HCT116 (cell line): ENCODE results near the gene SERPINF2.

Source experiments
- CTCF ChIP-seq, 3 experiments: fragments of 200-600 bp in 1 of 3; sonication (generic) in 1 of 3; IDR thresholded peaks in 2 of 3; conservative IDR thresholded peaks in 1 of 3; 2 replicates each; pipeline ENCODE4 v1.5.1; 2012 to 2017; ENCODE audit warnings: low read depth in 2 of 3, low read length in 2 of 3, antibody characterized with exemption in 1 of 3, borderline replicate concordance in 1 of 3, control low read depth in 1 of 3, mild to moderate bottlenecking in 1 of 3, mixed read lengths in 1 of 3, mixed run types in 1 of 3, moderate library complexity in 1 of 3; ENCODE audit not compliant: insufficient read depth in 1 of 3
- EZH2 ChIP-seq: fragments of 200-600 bp; sonication (generic); IDR thresholded peaks from 2 replicates; pipeline ENCODE4 v1.6.1; 2017; ENCODE audit warnings: antibody characterized with exemption, mixed run types
- MAX ChIP-seq: IDR thresholded peaks from 2 replicates; pipeline ENCODE4 v1.6.1; 2012
- POLR2A ChIP-seq: IDR thresholded peaks from 2 replicates; pipeline ENCODE4 v1.7.0; 2011; ENCODE audit warnings: borderline replicate concordance; ENCODE audit not compliant: insufficient read depth, insufficient read length; ENCODE audit errors: extremely low read depth
- SIN3A ChIP-seq: IDR thresholded peaks from 2 replicates; pipeline ENCODE4 v1.6.1; 2012; ENCODE audit warnings: low read depth
- ZBTB33 ChIP-seq: IDR thresholded peaks from 2 replicates; pipeline ENCODE4 v1.6.1; 2011; ENCODE audit warnings: mild to moderate bottlenecking, low read length, moderate library complexity; ENCODE audit not compliant: insufficient replicate concordance; ENCODE audit errors: extremely low read depth

- TF ChIP-seq EZH2 (no peak), POLR2A (no peak), MAX (no peak), SIN3A (no peak), CTCF (IDR thresholded peaks at IDR 0.05 in 2 of 3, conservative IDR thresholded peaks at IDR 0.05 in 1 of 3; ENCODE audit: borderline replicate concordance in 1 of 3, insufficient read depth in 1 of 3, low read depth in 2 of 3, low read length in 2 of 3) (no peak), ZBTB33 (no peak)
Observed at GRCh38 chr17:1732833-1733321, 9.8 kb upstream of the SERPINF2 start.
